HepG2 (cell line): ENCODE data around the gene STK17A. TPM values are rescaled to one million over a fixed set of nuclear protein-coding genes. Genes with fewer than 3 reads are reported as not detected.

Experiments
- ATF2 ChIP-seq: sonication (generic); formaldehyde crosslinking; IDR thresholded peaks from 2 replicates; pipeline ENCODE4 v1.4.0; 2020; ENCODE audit warnings: missing genetic modification reagents
- CHD2 ChIP-seq: IDR thresholded peaks from 2 replicates; pipeline ENCODE4 v1.6.1; 2011; ENCODE audit warnings: low read depth, low read length, improper control_type of control experiment
- E2F5 ChIP-seq: sonication (generic); formaldehyde crosslinking; conservative IDR thresholded peaks from 2 replicates; pipeline ENCODE4 v1.4.0; 2020; ENCODE audit warnings: missing genetic modification reagents
- EED ChIP-seq: sonication (generic); formaldehyde crosslinking; IDR thresholded peaks from 2 replicates; pipeline ENCODE4 v1.5.0; 2020; ENCODE audit warnings: mild to moderate bottlenecking, missing genetic modification reagents
- HDAC2 ChIP-seq: sonication (generic); formaldehyde crosslinking; IDR thresholded peaks from 2 replicates; pipeline ENCODE4 v1.4.0; 2020; ENCODE audit warnings: missing genetic modification reagents
- IKZF4 ChIP-seq: sonication (generic); formaldehyde crosslinking; IDR thresholded peaks from 2 replicates; pipeline ENCODE4 v1.5.1; 2020; ENCODE audit warnings: borderline replicate concordance, mild to moderate bottlenecking, low read depth, missing genetic modification reagents; ENCODE audit errors: not compliant biosample characterization
- MLXIP ChIP-seq: sonication (generic); formaldehyde crosslinking; IDR thresholded peaks from 2 replicates; pipeline ENCODE4 v1.9.0; 2021; ENCODE audit warnings: missing genetic modification reagents, borderline replicate concordance
- RFXANK ChIP-seq: IDR thresholded peaks from 2 replicates; pipeline ENCODE4 v1.6.1; 2016
- SOX5 ChIP-seq: IDR thresholded peaks from 2 replicates; pipeline ENCODE4 v1.6.1; 2016; ENCODE audit warnings: borderline replicate concordance
- TRIM22 ChIP-seq: fragments of 450-650 bp; IDR thresholded peaks from 2 replicates; pipeline ENCODE4 v1.6.1; 2017
- ZMYM3 ChIP-seq: sonication (generic); formaldehyde crosslinking; IDR thresholded peaks from 2 replicates; pipeline ENCODE4 v1.5.1; 2020; ENCODE audit warnings: mild to moderate bottlenecking, missing genetic modification reagents
- ZNF317 ChIP-seq: sonication (generic); formaldehyde crosslinking; IDR thresholded peaks from 2 replicates; pipeline ENCODE4 v1.5.0; 2020; ENCODE audit warnings: mild to moderate bottlenecking, missing genetic modification reagents
- ZNF563 ChIP-seq: sonication (generic); formaldehyde crosslinking; IDR thresholded peaks from 2 replicates; pipeline ENCODE4 v1.8.0; 2022; ENCODE audit warnings: mild to moderate bottlenecking, moderate library complexity, missing genetic modification reagents
- ZNF772 ChIP-seq: sonication (generic); formaldehyde crosslinking; IDR thresholded peaks from 2 replicates; pipeline ENCODE4 v1.5.0; 2020; ENCODE audit warnings: mild to moderate bottlenecking, missing genetic modification reagents
- polyA plus RNA-seq, 8 experiments: library from polyadenylated mRNA; depleted of rRNA in 3 of 8; stranded (reverse) in 7 of 8; unstranded in 1 of 8; fragments of >200 nt; fragmentation: Illumina TruSeq in 4 of 8; extraction: Trizol in 4 of 8; gene quantifications; 2 replicates each; pipeline versions ENCODE4 v1.2.1 to v1.2.3, GENCODE V29; 2011 to 2016; ENCODE audit warnings: low read depth in 4 of 8, missing spikeins in 1 of 8, mixed read lengths in 1 of 8; ENCODE audit not compliant: insufficient read depth in 1 of 8
- total RNA-seq, 5 experiments: library from RNA; depleted of rRNA; stranded (reverse); fragments of >200 nt; fragmentation: Illumina TruSeq; extraction: Trizol; gene quantifications; 2 replicates each; pipeline ENCODE4 v1.2.3, GENCODE V29; 2016; ENCODE audit warnings: low read depth in 1 of 5
- TF ChIP-seq, protein P1 (sequence below): sonication (generic); formaldehyde crosslinking; IDR thresholded peaks from 2 replicates; pipeline ENCODE4 v1.4.0; 2020; ENCODE audit warnings: missing genetic modification reagents
- TF ChIP-seq, protein P2 (sequence below): sonication (generic); formaldehyde crosslinking; IDR thresholded peaks from 2 replicates; pipeline ENCODE4 v1.4.0; 2020; ENCODE audit warnings: missing genetic modification reagents

Gene STK17A
- total and polyA plus RNA-seq, 2 of the 13 experiments (the other 11 are each of a cell fraction or from before 2014, with no cell fraction given) = 18.6 to 24.3 TPM

- TF ChIP-seq MLXIP (CRISPR knock-in tag) (peak; percentile 39; the same call in 1 of the 2 replicates), CHD2 (peak; percentile 53; the same call in 1 of the 2 replicates), ZNF772 (CRISPR knock-in tag) (peak; percentile 54; the same call in 1 of the 2 replicates), SOX5 (CRISPR knock-in tag) (peak; percentile 48; the same call in 1 of the 2 replicates), HDAC2 (CRISPR knock-in tag) (peak; percentile 63; the same call in 1 of the 2 replicates), ATF2 (CRISPR knock-in tag) (peak; percentile 60; the same call in 1 of the 2 replicates), ZNF563 (CRISPR knock-in tag) (no peak; the same call in 1 of the 2 replicates), ZMYM3 (CRISPR knock-in tag) (peak; percentile 37; the same call in 1 of the 2 replicates), RFXANK (CRISPR knock-in tag) (no peak), ZNF317 (CRISPR knock-in tag) (0 out of 2 replicates have a peak, but pooled peaks have one; percentile 25), TRIM22 (no peak), IKZF4 (CRISPR knock-in tag) (no peak), E2F5 (CRISPR knock-in tag) (no peak), EED (CRISPR knock-in tag) (0 out of 2 replicates have a peak, but pooled peaks have one; percentile 54)
- TF ChIP-seq, protein P1, sequence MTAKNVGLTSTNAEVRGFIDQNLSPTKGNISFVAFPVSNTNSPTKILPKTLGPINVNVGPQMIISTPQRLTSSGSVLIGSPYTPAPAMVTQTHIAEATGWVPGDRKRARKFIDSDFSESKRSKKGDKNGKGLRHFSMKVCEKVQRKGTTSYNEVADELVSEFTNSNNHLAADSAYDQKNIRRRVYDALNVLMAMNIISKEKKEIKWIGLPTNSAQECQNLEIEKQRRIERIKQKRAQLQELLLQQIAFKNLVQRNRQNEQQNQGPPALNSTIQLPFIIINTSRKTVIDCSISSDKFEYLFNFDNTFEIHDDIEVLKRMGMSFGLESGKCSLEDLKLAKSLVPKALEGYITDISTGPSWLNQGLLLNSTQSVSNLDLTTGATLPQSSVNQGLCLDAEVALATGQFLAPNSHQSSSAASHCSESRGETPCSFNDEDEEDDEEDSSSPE (CRISPR knock-in tag) = peak; percentile 23
- TF ChIP-seq, protein P2, sequence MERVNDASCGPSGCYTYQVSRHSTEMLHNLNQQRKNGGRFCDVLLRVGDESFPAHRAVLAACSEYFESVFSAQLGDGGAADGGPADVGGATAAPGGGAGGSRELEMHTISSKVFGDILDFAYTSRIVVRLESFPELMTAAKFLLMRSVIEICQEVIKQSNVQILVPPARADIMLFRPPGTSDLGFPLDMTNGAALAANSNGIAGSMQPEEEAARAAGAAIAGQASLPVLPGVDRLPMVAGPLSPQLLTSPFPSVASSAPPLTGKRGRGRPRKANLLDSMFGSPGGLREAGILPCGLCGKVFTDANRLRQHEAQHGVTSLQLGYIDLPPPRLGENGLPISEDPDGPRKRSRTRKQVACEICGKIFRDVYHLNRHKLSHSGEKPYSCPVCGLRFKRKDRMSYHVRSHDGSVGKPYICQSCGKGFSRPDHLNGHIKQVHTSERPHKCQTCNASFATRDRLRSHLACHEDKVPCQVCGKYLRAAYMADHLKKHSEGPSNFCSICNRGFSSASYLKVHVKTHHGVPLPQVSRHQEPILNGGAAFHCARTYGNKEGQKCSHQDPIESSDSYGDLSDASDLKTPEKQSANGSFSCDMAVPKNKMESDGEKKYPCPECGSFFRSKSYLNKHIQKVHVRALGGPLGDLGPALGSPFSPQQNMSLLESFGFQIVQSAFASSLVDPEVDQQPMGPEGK (CRISPR knock-in tag) = peak; percentile 63
Observed at GRCh38 chr7:43582503-43583423, at the start of gene STK17A (continued).
